CD4-positive, alpha-beta T cell treated with Interleukin-21 for 1 hour (primary cell): Measurements from ENCODE around the gene NLRP10.

Experiments used
- DNase-seq: peaks from one replicate; pipeline ENCODE4 v3.0.0-alpha.2; 2020

NLRP10 gene

GRCh38 chr11:7971846-7972245 is 6.6 kb upstream of the NLRP10 start:
- no peak for DNase-seq

DNA sequence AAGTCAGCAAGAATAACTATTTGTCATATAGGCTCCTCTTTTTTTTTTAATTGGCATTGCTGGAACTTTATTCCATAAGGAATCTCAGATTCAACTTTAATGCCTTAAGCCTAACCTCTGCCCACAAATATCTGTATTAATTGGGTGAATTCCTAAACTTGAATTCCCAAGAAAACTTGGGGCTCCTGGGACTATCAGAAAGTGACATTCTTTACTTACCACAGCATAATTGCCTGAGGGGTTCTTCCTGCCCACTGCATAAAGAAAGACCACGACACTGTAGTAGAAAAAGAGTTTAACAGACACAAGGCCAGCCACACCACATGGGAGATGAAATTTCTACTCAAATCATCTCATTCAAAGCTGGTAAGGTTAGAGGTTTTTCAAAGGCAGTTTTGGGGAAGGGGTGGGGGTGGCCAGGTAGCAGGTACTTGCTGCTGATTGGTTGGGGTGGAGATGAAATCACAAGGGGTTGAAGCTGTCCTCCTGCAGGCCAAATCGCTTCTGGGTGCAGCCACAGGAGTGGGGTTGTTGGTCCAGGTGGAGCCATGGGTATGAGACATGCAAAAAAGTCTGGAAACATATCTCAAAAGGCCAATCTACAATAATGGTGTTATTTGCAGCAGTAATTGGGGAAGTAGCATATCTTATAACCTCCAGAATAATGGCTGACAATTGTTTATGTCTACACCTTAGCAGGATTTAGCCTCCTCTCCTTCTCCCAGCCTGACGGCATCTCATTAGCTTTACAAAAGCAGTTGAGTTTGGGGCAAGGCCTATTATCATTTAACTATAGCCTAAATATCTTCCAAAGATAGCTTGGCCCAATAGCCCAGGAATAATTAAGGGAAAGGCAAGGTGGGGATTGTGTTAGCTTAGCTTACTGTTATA is 4.8 kb upstream of the NLRP10 start:
- DNase-seq: no peak

DNA sequence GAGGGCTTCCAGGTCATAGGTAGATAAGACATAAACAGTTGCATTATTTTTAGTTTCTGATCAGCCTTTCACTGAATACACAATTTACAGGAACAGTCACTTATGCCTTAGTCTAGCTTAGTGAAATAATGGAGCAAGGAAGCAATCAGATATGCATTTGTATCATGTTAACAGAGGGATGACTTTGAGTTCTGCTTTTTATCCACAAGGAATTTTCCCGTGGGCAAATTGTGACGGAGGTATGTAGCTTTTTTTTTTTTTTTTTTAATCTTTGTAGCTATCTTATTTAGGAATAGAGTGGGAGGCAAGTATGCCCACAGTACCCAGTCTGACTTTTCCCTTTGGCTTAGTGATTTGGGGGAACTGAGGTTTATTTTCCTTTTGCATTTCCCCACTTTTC is 3.4 kb upstream of the NLRP10 start:
- no peak for DNase-seq

DNA sequence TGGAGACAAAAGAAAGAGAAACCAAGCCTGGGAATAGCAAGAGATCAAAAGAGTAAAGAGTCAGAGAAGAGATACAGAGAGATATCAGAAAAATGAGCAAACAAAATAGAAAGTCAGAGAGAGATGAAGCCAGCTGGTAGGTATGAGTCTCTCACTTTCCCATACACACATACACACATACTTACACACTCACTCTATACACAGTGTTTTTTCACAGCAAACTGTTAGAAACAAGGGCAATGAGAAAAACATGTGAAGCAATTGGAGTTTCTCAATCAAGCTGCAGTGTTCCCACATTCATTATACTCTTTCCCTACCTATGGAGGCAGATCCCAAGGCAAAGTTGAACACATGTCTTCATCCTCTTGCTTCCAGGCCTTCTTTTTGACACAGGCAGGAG is 2.6 kb upstream of the NLRP10 start:
- DNase-seq: no peak

DNA sequence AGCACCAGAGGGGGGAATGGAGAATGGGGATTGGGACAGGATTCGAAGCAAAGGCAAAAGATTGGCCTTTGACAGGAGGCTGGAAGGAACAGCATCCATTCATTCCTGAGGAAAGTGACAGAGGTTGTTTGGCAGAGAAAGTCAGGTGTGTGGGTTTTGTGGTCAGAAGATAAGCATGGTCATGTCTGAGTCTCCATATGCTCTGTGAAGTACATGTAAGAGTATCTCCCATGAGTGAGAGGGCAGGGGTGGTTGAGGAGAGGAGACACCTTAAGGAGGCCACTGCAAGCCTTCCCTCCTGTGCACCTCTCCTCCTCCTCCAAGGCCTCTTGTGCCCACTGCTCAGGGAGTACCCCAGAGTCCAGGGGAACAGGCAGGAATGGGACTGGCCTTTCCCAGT is 1.9 kb upstream of the NLRP10 start:
- DNase-seq: no peak

DNA sequence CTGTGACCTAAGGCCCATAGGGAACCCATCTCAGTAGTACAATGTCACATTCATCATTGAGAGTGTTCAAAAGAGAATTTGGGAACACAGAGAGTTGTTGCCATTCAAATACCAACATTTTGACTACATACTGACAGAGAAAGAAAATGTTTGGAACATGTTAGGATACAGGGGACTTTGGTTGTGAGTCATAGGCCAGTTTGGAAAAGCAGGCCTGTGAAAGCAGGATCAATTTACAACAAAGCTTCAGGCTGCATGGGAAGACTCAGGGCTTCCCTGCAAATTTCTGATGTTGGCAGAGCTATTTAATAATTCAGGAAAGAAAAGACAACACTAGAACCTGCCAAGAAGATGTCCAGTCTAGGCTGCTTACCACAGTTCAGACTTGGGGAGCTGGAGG is 374 bp downstream of the NLRP10 start:
- no peak for DNase-seq

DNA sequence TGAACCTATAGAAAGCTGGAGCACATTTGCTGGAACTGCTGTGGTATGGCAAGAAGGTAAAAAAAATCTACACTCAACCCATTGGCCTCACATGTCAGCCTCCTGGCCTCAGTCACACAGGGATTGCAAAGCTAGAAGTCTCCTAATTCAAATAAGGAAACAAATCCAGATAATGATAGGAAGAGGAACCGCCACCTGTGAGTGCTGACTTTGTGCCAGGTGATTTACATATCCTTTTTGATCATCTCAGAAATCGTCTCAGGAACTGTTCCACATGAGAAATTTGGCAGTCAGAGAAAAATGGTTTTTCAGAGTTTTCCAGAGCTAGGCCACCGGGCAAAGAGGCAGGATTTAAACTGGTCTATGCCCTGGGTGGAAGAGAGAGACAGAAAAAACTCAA is 986 bp downstream of the NLRP10 start:
- no peak for DNase-seq

DNA sequence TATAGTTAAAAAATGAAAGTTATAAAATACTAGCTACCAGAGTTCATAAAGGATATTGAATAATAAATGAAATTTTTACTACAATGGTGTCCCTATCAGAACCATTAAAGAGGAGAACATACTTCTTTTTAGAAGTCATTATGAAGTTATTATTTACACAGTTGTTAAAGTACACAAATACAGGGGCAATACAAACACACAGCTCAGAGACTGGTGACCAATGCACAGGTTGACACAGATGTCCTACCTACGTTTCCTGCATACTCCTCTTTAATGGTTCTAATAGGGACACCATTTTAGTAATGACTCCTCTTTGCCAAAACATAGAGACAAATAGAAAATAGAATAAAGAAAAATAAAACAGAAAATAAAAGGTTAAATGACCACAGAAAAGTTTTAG is 10.1 kb downstream of the NLRP10 start:
- no peak for DNase-seq

DNA sequence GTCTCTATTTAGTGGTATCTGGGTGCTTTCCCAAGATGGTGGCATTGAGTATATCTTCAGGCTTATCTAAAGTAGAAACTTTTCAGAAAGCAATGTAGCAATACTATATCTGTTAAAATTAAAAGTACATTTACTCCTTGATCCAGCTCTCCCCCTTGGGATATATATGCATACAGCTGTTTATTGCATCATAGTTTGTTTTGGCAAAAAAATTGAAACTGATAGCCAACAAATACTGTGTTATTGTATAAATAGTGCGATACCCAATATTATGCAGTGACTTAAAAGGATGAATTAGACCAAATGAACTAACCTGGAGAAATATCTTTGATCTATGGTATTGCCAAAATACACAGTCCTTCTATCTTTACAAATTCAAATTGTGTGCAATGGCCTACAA is 15.3 kb downstream of the NLRP10 start:
- no peak for DNase-seq

DNA sequence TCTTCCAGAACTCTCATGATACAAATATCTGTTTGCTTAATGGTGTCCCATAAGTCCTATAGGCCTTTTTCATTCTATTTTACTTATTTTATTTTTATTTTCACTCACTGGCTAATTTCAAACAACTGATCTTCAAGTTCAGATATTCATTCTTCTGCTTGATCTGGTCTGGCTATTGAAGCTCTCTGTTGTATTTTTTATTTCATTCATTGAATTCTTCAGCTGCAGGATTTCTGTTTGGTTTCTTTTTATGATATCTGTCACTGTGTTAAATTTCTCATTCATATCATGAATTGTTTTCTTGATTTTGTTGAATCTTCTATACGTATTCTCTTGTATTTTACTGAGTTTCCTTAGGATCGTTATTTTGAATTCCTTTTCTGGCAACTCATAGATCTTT is 21.1 kb downstream of the NLRP10 start:
- no peak for DNase-seq

DNA sequence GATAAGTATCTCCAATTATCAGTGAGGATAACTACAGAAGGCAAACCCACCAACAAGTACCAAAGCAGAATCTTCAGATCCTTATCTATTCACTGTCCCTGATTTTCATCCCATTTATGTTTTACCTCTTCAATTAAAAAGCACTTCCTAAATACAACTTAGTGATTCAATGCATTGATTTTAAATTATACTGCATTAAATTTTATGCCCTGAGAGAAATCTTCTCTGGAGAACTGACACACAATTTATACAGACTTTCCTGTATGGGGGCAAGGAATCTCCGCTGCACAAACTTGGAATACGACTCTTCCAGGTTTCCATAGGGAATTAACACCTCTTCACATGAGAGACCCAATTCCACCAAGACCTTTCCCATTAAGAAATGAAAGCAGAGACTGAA is 23.6 kb downstream of the NLRP10 start, which contains the start of gene OR10A3:
TSS of gene OR10A3 (minus strand) at position 101 of the 400 bp plus-strand sequence. CDS start 2,188 bp downstream, outside the sequence.
- no peak for DNase-seq

DNA sequence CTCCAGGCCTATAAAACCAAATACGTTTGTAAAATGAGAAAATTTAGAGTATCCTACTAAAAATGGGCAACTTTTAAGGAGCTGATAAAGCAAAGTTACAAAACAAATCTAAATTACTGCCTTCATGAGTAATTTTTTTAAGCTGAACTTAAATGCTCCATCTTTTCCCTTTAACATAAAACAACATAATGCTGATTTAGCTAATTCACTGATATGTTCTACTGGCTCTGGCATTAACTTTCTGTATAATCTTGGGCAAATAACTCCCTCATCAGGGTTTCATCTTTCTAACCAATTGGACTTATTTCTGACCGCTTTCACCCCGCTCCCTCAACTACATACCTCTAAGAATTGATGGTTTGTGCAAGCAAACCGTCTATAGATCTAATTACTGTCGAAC is 24.1 kb downstream of the NLRP10 start:
- no peak for DNase-seq

- DNase-seq: no peak
These were observed 28.6 kb downstream of the NLRP10 start for GRCh38 chr11:7936615-7937014.

- no peak for DNase-seq
These were observed 34.1 kb downstream of the NLRP10 start, which contains the start of gene OR10A6 for GRCh38 chr11:7931168-7931567. Gene OR10A6, minus strand, starts transcription at chr11:7931268. Its CDS starts 2,606 bp downstream, at chr11:7928662.

DNA sequence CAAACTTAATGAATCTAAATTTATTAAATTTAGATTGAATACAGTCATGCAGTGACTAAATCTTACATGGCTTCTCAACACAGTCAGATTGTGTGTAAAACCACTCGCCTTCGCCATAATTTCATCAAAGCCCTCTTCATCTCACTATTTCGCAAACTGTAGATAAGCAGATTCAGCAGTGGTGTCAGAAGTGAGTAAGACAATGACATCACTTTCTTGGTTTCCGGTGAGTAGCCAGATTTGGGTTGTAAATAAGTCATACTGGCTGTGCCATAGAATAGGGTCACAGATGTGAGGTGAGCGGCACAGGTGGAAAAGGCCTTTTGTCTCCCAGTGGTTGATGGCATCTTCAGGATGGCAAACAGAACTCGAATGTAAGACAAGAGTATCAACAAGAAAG is 37.6 kb downstream of the NLRP10 start:
- DNase-seq: no peak

DNA sequence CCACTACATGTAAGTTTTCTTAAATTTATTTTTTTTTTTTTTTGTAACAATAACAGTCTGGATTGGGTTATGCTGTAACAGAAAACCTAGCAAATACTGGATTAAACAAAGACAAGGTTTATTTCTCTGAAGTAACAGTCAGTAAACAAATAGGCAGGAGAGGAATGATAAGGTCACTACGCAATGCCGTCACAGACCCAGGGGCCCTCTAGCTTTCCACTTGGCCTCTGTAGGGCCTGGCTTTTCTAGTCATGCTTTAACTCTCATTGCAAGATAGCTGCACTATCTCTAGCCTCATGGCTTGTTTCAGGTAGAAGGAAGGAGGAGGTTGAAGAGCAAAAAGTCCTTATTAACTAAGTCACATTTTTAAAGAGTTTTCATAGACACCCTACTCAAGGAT is 40.7 kb downstream of the NLRP10 start:
- no peak for DNase-seq

DNA sequence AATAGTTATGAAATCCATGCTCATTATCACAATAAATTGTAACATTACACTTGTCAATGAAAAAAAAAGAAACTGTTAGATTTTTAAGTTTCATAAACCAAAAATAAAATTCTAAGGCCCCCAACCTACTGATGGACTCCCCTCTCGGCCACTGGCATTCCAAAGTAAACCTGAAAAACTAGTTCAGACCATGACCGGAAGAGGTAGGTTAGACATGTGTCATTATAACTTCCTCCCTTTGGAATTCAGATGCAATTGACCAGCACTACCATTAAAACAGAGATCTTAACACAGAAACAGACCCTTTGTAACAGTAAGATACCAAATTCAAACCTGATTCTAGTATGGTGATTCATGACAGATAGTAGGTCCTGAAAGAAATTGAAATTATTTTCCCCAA is 47.1 kb downstream of the NLRP10 start:
- no peak for DNase-seq
